HG02642 (cell line): ENCODE data around the gene TM2D3.

Source experiments
- ATAC-seq: cut with Tn5 transposase; IDR thresholded peaks from one replicate; pipeline ENCODE4 v1.9.1; 2021; ENCODE audit warnings: mild to moderate bottlenecking; ENCODE audit not compliant: unreplicated experiment, poor library complexity

Gene TM2D3, protein sequence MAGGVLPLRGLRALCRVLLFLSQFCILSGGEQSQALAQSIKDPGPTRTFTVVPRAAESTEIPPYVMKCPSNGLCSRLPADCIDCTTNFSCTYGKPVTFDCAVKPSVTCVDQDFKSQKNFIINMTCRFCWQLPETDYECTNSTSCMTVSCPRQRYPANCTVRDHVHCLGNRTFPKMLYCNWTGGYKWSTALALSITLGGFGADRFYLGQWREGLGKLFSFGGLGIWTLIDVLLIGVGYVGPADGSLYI

DNA sequence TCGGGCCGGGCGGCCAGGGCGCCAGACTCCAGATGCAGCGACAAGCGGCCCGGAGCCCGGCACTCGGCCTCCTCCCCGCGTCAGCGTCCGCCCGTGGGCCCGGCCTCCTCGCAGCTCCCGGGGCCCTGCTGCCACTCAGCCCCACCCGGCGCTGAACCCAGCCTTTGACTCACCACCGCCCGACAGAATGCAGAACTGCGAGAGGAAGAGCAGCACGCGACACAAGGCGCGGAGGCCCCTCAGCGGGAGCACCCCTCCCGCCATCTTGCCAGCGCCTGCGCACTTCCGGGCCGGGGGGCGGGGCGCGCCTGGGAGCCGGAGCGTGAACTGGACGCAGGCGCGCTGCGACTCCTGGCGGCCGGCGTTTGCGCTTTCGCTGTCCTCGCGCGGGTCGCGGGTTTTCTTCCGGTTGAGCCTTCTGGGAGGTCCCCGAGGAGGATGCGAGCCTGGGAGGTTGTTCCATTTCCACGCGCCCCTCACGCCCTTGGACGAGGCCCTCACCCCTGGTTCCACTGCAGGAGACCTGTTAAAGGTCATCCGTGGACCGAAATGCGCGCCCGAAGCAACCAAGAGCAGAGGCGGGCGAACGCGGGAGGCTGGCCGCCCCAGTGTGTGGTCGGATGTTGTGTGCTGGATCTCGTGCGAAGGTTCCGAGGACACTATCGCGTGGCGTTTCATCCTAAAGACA lies at the start of gene TM2D3:
Gene TM2D3, minus strand, starts transcription at position 284 of the 688 bp plus-strand sequence. Its CDS starts 20 bp downstream, at position 264.
- ATAC-seq = peak; percentile 88

DNA sequence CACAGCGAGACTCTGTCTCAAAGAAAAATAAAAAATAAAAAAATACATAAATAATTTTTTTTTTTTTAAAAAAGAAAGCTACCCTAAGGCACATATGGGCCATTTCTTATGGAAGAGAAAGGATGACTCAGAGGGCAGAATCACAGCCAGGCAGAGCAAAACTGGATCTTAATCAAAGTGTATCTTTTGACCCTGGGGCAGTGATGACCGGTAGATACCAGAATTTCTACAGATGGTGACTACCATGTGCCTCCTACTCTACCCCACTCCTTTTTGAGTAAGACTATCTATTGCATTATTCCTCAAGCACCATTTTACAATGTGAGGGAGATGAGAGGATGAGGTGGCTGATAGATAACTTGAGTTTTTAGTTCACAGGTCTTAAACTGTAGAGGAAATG lies 46.1 kb upstream of the TM2D3 start:
- ATAC-seq = no peak

DNA sequence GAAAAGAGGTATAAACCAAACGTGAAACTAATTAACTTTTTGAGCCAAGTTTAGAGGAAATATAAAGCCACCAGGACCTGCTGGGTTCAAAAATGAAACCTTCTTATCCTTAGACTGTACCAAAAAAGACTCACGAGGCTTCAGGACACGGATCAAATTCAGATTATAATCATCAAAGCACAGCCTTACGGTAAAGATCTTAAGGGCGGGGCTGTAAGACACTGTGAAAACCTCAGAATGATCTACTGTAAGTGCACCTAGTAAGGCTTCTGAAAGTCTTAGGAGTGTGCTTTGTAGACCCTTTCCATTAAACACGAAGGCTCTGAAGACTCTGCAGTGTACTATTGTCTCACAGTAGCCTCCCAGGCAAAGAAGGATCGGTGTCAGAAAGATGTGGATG lies 45.3 kb upstream of the TM2D3 start:
- ATAC-seq = no peak

DNA sequence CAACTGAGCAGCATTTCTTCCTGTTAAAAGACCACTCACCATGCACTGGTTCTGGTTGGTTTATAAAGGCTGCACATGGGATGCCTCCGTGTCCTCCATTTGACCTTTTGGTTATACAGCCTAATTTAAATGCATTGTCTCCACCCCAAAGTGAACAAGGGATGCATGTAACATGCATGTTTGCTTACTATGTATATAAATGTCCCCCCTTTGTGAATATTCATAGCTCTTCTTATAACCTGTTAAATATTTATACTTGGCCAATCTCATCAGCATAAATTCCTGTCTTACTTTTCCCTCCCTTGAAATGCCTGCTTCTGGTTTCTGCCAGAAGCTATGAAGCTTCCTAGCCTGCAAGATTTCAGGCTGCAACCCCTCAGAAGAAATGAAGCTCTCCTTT lies 44.6 kb upstream of the TM2D3 start:
- no peak for ATAC-seq

DNA sequence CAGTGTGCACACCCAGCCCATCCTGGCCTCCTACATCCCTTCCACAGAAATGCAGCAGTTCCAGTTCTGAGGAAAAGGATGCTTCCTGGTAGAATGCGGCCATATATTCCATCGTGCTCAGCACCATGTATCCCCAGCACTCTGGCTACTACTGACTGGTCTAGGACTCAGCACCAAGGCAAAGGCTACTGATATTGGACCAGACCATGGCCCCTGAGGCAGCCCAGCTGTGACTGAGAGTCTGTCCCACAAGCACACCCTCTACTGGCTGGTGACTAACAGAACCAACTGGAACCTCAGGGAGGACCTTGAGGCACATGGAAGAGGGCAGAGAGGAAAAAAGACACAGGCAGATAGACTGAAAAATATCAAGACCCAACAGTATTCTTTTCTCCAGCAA lies 42.1 kb upstream of the TM2D3 start:
- no peak for ATAC-seq

DNA sequence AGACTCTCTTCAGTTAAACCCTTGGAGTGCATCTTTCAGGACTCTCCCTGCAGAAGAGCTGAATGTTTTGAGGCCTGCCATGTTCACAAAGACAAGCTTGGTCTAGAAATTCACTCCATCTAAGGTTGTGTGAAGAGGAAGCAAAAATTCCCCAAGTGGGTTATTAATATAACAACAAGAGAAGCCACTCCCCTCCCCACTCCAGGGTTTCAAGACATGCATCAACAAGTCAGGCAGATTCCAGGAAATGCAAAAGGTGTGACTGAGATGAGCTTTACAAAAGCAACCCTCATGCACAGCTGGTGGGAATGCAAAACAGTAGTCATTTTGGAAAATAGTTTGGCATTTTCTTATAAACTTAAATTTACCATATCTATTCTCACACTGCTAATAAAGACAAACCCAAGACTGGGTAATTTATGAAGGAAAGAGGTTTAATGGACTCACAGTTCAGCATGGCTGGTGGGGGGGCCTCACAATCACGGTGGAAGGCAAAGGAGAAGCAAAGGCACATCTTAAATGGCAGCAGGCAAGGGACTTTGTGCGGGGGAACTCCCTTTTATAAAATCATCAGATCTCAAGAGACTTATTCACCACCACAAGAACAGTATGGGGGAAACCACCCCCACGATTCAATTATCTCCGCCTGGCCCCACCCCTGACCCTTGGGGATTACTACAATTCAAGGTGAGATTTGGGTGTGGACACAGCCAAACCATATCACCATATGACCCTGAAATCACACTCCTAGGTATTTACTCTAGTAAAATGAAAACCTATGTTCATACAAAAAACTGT lies 40.8 kb upstream of the TM2D3 start:
- no peak for ATAC-seq

DNA sequence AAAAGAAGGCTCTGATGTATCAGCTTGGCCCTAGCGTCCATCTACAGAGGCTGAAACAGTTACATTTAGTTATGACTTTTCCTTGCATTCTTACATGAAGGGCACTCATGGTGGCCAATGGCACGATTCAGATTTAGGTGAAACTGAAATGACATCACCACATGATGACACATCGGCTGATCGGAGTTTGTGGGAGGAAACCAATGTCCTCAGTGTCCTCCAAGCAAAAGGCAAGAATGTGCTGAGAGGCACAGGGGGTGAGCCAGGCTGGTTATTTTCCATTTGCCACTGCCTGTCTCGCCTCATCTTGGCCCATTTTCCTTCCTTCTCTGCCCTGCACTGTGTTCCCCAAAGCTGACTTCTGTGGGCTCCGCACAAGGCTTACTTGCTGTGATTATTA lies 37.7 kb upstream of the TM2D3 start:
- no peak for ATAC-seq

DNA sequence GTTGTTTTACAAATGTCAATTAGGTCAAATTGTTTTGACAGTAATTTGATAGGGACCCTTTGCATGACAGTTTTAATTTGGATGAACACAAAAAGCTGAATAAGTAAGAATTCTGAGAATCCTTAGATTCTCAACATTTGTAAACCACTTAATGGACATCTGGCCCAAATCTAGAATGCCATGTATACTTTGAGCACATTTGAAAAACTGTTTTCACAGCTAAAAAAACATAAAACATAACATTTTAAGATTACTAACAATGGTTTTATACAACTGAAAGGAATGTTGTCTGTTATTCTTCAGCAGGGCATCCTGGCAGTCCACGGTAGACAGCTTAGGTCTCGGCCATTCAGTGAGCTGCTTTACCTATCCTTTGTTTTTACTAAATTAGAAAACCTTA lies 34.5 kb upstream of the TM2D3 start:
- ATAC-seq = no peak

DNA sequence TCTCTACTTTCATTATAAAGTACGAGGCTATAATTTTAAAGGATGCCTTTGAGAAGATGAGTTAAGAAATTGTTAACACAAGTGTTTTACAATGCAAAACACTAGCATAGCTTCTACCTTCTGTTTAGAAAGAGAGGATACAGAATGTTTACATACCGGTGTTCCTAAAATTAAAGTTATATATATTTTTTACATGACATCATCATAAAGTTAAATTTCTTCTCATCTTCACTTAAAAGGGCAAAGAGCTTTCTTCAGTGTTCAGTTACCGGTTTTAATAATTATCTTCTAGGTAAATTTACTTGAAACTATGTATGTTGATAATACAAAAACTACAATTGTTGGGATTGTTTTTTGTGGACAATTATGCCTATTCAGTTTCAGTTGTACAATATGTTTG lies 32.7 kb upstream of the TM2D3 start:
- ATAC-seq = no peak

DNA sequence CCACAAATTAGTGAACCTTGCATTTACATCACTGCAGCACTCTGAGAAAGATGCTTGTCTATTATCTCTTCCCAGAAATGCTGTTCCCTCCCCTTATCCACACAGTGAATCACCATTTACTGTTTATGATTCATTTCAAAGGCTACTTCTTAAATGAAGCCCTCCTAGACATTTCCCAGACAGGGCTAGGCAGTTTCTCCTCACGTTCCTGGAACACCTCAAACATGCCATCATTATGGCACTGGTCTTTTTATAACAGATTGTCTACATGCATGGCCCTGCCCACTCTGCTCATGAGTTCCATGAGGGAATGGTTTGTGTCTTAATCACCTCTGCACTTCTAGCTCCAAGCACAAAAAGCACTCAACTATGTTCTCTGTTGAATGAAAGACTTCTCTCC lies 32.2 kb upstream of the TM2D3 start:
- no peak for ATAC-seq

DNA sequence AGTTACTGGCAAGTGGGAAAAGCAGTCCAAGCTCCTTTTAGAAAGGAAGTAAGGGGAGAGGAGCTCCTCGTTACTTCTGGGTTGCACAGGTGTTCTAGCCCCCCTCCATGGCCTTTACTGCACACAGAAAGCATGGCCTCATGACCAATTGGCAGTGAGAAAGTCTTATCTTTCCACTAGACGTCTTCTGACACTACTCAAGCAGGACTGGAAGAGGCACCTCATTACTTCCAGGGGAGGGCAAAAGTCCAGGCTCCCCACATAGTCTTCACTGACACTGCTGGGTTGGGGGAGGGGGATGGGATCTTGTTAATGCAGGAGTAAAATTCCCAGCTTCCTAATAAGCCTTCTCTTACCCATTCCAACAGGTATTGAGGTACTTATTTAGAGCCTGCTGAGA lies 27.6 kb upstream of the TM2D3 start:
- no peak for ATAC-seq

DNA sequence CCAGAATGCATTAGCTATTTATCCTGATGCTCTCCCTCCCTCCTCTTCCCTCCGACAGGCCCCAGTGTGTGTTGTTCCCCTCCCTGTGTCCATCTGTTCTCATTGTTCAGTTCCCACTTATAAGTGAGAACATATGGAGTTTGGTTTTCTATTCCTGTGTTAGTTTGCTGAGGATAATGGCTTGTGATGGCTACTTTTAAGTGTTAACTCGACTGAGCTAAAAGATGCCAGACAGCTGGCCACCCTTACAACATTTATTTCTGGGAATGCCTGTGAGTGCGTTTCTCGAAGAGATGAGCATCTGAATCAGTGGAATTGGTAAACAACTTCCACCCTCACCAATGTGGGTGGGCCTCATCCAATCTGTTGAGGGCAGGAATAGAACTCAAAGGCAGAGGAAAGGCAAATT lies 24.7 kb upstream of the TM2D3 start:
- ATAC-seq = no peak

DNA sequence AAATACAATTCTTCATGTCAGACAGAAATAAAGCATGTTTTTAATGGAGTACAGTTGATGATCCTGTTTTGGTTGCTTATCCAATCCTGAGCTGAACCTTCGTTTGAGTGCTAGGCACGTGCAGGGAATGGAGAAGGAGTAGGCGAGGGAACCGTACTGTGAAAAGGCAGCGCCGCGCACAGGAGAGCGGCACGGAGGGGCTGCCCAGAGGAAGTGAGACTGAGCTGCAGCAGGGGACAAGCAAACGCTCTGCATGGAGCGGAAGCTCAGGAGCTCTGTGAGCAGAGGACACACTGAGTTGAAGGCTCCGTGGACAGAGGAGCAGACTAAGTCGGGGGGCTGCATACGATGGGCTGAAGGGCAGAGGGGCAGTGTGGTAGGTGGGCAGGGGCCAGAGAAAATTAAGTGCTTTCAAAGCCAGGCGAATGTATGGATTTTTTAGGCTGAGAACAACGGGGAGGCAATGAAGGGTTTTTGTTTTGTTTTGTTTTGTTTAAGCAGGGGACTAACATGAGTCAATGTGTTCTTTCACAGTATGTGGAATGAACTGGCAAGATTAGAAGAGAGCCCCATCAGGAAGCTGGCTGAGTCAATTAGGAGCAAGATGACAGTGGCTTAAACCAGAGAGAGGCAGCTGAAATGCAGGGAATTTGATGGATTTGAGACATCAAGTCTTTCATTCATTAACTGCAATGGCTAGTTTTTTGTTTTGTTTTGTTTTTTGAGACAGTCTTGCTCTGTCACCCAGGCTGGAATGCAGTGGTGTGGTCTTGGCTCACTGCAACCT lies 23.8 kb upstream of the TM2D3 start:
- ATAC-seq = no peak

DNA sequence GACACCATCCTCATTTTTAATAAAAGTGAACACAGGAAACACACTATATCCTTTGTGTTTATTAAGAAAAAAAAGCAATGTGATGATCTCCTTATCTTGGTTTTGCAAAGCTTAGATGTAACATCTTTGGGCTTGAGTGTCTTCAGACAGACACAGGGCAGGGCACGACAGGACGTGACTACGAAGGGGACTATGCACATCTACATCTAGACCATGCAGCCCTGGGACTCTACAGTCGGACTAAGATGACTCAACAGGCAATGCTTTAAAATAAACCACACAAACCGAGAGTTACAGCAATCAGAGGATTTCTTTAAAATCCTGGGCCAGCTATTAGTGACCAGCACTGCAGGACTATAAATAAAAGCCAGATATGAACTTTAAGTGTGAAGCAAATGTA lies 22.8 kb upstream of the TM2D3 start:
- no peak for ATAC-seq

DNA sequence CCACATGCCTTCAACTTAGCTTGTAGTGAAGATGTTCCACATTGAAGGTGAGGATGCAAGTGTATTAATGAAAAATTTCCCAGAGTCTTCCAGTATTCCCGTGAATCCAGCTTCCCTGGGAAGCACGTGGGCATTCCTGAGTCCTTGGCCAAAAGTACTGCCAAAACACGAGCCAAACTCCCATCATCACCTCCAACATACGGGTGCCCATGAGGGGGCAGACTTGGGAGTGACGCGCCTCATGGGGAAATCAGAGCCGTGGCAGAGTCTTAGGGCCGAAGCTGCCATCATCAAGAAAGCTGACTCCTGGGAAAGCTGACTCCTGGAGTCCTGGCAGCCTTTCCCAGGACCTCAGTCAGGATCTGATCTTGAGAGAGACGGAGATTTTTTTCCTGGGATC lies 20.1 kb upstream of the TM2D3 start:
- ATAC-seq = no peak

DNA sequence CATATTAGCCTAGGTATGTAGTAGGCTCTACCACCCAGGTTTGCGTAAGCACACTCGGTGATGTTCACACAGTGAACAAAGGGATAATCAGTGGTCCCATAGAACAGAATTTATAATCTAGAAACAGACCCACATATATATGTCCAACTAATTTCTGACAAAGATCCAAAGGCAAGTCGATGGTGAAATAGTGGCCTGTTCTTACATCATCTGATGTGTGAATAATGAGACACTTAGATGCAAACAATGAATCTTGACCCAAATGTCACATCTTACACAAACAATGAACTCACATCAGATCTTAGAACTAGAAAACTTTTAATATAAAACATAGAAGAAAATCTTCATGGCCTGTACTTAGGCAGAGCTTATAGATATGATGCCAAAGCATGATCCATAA lies 17.6 kb upstream of the TM2D3 start:
- ATAC-seq = no peak

DNA sequence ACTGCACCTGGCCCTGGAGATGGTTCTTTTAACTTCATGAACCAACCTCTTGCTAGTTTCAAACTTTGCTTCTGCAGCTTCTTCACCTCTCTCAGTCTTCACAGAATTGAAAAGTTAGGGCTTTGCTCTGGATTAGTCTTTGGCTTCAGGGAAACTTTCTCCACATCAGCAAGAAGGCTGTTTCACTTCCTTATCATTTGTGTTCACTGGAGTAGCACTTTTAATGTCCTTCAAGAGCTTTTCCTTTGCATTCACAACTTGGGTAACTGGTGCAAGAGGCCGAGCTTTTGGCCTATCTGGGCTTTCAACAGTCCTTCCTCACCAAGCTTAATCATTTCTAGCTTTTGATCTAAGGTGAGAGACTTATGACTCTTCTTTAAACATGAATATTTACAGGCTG lies 15.7 kb upstream of the TM2D3 start:
- no peak for ATAC-seq

DNA sequence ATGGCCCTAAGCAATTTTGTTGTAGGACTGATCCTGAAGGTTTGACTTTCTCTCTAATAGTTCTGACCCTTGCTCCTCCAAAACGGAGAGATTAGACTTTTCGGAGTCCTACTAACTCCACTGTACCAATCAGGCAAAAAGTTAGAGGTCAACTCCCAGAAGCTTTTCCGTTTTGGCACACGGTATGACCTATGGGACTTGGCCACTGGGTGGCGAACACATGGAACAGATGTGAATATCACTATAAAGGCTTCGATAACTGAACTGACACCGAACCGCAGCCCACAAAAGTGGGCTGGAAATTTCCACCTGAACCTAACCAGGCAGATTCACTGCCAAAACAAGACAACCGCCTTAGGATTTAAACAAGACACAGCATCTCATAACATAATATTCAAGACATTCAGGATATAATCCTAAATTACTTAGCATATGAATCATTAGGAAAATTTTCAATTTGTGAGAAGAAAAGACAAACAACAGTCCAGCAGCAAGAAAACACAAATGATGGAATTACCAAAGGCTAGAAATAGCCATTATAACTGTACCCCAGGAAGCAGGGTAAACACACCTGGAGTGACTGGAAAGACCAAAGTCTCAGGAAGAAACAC lies 12.2 kb upstream of the TM2D3 start:
- no peak for ATAC-seq

DNA sequence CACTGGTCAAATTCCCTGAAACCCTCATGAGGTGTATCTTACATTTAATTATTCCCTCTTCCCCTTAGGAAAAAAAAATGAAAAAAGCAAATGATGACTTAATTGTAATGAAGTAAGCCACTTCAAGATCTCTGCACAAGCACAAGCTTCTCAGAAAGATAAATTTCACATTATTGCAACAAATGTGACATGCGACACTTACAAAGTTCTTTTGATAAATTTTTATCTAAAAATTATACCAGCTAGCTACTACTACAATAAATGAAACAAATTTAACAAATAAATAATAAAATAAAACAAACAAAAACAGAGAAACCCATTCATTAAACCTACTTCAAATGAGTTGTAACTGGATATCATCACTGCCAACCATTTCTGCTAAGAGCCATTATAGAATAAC lies 10.0 kb upstream of the TM2D3 start:
- ATAC-seq = no peak

DNA sequence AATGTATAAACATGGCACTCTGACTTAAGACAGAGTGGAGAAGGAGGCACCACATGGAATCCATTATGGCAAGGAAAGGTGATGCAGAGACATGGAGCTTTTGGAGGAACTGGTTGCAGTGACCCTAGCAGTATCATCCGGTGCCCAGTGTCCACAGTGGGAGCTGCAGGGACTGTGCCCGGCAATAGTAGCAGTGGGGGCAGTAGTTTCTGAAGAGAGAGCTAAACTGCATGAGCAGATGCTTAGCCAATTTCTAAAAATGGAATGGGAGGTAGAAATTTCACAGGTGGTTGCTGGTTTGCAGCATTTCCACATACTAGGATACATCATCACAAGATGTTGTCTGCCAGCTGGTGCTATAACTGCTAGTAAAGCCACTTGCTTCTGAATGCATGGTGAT lies 7.8 kb upstream of the TM2D3 start:
- no peak for ATAC-seq
